NCI-H146 treated with DMSO at 0.1 percent for 48 hours (cell line): ENCODE measurements around the gene CDCP2.

Source experiments
- DNase-seq: peaks from one replicate; lab custom pipeline; 2025; ENCODE audit not compliant: unreplicated experiment; lab: John Stamatoyannopoulos, UW

Gene CDCP2

DNA sequence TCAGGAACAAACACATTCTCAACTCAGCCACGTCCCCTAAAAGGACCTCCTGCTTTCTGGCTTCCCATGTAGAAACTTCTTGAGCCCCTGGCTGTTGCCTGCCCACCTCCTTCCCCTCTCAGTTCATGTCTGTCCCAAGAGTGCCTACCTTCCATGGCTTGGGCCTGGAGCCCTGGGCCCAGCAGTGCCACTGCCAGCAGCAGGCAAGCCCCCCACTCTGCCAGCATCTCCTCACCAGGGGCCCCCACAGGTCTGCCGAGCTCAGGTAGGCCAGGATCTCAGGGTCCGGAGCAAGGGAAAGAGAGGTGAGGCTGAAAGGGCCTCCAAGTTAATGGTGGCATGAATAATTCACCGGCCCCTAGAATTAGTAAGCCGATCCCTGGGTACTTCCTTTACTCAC, at the start of gene CDCP2:
Gene CDCP2 (minus strand): TSS at position 305 of the 400 bp plus-strand sequence. CDS start 78 bp downstream, at position 227.
- no peak for DNase-seq

GRCh38 chr1:54200519-54200997, 47.8 kb upstream of the CDCP2 start:
- DNase-seq = no peak

GRCh38 chr1:54199765-54200518, 47.1 kb upstream of the CDCP2 start, which contains the start of the genes CYB5RL and MRPL37:
Gene CYB5RL (minus strand): TSS chr1:54200030. CDS start chr1:54195616, 4,414 bp downstream.
Gene MRPL37 (plus strand): TSS chr1:54200167. CDS start chr1:54200244, 77 bp downstream.
- peak; percentile 98 for DNase-seq

- DNase-seq = no peak
Observed at GRCh38 chr1:54199151-54199764, 46.5 kb upstream of the CDCP2 start.

DNA sequence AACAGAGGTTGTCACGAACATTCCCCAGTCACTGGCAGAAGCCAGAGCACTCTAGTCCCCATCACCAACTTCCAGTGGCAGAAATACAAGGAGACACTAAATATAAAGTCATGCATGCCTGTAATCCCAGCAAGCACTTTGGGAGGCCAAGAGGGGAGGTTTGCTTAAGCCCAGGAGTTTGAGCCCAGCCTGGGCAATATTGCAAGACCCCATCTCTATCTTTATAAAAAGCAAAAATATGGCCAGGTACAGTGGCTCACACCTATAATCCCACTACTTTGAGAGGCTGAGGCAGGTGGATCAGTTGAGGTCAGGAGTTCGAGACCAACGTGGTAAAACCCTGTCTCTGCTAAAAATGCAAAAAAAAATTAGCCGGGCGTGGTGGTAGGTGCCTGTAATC, 40.7 kb upstream of the CDCP2 start:
- no peak for DNase-seq

- DNase-seq = no peak
Observed at GRCh38 chr1:54191525-54191924, 38.7 kb upstream of the CDCP2 start.

DNA sequence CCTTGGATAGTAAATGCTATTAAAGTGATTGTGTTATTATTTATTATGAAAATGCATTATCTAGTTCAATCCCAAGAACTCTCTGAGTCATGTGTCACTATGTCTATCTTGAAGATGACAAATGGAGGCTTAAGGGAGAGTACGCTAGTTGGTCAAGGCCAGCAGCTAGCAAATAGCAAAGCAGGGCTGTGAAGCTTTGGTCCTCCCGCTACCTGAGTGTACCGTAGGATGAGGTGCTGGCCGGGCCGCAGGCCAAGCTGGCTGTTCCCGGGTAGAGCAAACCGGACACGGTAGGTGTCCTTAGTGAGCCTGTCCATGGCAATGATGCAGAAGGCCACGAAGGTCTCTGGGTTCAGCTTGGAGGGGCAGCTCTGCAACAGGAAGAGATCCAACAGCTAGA, 37.7 kb upstream of the CDCP2 start:
- DNase-seq = no peak

DNA sequence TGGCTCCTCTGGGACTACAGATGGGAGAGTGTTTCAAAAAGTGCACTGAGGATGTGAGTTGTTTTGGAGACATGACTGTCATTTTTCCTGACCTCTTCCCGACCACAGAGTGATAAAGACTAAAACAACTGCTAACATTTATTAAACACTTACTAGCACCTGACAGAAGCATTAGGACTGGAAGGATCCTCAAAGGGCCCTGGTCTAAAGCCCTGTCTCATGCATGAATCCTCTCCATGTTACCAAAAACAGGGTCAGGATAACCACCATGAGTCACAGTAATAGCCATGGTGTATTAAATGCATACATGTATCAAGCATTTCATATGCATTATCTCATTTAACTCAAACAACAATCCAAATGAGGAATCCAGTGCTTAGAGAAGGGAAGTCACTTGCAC, 35.5 kb upstream of the CDCP2 start:
- DNase-seq = no peak

GRCh38 chr1:54186056-54186455, 33.3 kb upstream of the CDCP2 start:
- no peak for DNase-seq

DNA sequence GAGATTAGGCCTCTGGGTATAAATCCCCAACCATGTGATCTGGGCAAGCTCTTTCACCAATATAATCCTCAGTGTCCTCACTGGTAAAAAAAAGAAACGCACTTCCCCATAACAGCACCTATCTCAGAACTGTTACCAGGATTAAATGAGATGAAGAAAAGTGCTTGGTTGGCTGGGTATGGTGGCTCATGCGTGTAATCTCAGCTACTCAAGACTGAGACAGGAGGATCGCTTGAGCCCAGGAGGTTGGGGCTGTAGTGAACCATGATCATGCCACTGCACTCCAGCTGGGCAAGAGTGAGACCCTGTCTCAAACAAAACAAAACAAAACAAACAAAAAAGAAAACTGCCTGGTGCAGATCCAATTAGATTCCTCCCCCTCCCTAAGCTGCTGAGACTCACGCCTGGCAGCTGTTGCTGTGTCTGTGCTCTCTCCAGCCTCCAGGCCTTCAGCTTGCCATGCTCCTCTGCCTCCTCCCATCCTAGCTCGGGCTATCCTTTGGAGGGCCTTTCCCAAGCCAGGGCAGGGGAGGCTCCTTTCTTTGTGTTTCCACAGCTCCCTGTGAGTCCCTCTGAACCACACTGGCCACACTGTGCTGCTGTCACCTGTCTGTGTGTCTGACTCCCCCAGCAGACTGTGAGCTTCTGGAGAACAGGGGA, 28.0 kb upstream of the CDCP2 start:
- peak; percentile 3 for DNase-seq

DNA sequence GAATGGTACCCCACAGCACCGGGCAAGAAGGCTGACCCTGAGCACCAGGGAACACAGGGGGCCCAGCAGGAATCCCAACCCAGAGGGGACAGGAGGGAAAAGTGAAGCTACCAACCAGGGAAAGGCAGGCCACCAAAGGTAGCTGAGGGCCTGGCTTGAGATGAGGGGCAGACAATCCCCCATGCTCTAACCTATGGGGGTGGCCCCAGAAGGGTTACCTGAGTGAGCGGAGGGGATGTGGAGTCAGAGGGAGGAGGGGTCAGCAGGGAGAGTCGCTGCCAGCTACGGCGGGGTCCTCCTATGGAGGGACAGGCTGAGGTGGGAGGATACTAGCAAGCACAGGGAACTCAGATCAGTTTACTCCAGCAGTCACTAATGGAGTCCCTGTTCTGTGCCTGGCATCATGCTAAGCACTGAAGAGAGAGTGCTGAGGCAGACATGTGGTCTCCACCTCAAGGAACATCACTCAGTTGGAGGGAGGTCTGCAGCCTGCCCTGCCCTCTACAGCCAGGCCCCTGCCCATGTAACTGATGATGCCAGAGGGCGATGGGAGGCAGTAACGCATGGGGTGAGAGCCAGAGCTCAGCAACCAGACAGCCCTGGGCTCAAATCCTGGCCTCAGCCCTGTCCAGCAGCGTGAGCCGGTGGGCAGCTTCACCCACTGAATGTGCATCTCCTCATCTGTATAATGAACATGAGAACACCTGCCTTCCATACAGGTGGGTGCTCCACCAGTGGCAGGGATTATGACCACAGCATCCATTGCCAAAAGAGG, 25.7 kb upstream of the CDCP2 start:
- no peak for DNase-seq

DNA sequence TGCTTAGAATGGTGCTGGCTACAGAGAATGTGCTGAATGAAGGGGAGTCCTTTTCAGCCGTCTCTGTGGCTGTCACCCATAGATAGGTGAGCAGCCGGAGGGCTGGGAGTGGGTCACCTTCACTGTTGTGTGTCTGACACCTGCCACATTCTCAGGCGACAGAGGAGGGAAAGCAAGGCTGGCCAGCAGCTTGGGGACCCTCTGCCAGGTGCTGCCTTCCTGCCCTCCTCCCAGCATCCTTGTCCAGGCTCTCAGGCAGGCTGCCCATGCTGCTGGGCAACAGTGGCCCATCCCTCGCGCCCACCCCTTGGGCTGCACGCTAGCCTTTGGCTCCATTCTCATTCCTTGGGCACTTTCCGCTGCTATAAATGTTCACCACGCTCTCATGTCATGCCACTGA, 24.9 kb upstream of the CDCP2 start:
- DNase-seq = no peak

DNA sequence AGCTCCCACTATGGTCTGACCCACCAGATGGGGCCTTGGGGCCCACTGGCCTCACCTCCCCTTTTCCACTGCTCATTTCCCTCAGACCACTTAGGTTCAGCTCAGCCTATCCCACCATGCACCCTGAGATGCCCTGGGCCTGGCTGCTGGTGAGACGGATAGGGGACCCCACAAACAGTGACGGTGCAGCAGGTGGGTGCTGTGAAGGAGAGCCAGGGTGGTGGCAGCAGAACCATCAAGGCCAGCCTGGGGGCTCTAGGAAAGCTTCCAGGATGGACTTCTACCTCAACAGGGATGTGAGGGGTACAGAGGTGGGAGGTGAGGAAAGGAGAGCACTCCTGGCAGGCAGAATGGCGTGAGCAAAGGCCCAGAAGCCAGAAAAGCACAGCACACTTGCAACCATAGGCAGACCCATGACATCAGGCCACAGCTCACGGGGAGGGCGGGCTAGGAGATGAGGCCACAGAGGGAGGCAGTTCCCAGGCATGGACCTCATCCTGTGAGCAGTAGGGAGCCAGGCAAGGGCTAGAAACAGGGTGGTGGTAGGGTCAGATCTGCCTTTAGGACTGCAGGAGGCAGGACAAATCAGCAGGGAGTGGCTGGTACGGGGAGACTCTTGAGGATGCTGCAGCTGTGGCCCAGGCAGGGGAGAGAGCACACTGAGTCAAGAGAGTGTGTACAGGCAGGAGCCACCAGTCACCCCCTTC, 24.0 kb upstream of the CDCP2 start:
- no peak for DNase-seq

DNA sequence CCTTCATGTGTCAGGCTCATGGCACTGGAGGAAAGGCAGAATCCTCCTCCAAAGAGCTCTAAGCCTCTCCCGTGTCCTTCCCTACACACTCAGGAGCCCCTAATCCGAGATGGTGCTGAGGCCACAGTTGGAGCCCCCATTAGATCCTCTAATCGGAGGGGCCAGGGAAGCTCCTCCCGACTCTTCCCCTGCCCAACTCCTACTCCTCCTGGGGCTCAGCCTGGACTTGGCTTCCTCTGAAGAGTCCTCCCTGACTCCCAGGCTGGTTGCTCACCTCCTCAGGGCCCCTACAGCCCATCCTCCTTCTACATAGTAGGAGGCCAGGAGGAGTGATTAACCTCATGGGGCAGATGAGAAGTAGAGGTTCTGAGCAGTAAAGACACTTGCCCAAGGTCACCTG, 21.3 kb upstream of the CDCP2 start:
- no peak for DNase-seq

GRCh38 chr1:54173681-54174080, 20.9 kb upstream of the CDCP2 start:
- peak; percentile 17 for DNase-seq

DNA sequence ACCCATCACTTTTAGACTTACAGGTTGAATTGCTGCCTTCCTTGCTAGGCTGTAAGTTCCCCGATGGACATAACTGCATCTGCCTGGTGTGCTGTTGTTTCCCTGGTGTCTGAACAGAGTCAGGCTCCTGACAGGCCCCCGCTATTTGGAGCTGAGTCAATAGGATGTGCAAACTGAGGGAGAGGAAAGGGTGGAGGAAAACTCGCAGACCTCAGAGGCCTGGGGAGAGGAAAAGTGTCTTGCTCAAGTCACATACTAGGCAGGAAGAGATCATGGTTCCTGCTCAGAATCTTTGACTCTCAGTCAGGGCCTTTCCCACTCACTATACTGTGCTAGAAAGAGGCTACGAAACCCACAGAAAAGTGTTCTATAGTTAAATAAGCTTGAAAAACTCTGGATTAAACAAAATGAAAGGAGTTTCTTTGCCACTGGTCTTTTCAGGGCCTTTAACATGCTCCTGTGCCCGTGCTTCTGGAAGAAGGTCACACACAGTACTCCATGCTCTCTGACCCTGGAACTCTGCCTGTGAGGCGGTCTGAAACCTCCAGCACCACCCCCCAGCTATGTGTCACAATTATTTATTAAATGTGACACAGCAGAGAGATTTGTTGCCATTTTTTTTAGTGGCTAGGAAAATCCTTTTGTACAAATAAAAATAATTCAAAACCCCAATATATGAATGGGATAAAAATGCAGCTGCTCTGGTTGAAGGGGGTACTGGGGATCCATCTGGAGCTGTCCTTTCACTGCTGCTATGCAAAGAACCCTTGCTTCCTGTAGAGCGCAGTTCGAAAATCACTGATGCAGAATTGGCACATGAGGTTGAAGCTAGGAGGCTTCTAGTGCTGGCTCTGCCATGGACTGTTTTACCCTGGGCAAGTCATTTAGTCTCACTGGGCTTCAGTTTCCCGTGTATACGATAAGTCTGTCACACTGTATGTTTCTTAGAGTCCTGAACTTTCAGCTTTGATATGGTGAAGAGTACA, 20.1 kb upstream of the CDCP2 start:
- no peak for DNase-seq

GRCh38 chr1:54171606-54172005, 18.8 kb upstream of the CDCP2 start:
- DNase-seq = no peak

- no peak for DNase-seq
Observed at GRCh38 chr1:54171016-54171415, 18.2 kb upstream of the CDCP2 start.

DNA sequence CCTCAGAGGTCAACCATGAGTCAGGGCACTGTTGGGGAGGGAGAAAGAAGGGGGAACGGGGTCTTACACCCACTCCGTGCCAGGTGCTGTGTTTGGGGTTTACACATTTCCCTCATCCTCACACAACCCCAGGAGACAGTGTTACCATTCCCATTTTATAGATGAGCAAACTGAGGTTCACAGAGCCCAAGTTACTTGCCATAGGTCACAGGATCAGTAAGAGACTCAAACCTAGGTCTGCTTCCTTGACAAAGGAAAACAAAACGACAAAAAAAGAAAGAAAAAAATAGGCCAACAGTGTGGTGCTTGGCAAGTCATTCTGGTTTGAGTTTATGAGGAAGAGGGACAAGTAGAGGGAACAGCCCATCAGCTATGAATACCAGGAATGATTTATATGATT, 16.3 kb upstream of the CDCP2 start:
- no peak for DNase-seq
